ENCODE results near the gene SIL1.

SIL1 gene

DNA sequence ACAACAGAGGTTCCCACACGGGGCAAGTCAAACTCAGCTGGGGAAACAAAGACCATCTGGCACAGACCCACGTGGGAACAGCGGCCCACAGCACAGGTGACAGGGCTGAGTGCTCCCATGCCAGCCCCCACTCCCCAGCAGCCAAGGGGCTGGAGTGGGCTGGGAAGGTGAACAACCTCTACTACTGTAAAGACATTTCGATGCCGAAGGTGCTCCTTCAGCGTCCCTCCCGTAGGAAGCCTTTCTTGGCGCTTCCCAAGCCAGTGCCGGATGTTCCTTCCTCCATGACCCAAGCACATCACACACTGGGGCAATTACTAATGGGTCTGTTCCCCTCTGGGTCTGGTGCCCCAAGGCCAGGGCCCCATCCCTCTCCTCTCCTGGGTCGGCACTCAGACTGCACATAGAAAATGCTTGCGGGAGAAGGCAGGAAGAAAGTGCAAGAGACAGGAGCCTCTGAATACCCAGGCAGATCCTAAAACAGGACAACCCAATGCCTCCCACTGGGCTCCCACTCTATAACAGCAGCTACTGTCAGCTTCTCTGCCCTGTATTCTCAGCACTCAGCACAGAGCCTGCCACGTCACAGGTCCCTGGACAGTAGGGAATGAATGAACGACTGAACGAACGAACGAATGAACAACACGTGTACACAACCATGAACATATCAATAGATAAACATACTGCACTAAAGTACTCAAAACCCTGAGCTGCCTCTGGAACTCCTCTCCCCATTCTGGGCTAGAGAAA is 246.0 kb downstream of the SIL1 start:
- no peak for DNase-seq

DNA sequence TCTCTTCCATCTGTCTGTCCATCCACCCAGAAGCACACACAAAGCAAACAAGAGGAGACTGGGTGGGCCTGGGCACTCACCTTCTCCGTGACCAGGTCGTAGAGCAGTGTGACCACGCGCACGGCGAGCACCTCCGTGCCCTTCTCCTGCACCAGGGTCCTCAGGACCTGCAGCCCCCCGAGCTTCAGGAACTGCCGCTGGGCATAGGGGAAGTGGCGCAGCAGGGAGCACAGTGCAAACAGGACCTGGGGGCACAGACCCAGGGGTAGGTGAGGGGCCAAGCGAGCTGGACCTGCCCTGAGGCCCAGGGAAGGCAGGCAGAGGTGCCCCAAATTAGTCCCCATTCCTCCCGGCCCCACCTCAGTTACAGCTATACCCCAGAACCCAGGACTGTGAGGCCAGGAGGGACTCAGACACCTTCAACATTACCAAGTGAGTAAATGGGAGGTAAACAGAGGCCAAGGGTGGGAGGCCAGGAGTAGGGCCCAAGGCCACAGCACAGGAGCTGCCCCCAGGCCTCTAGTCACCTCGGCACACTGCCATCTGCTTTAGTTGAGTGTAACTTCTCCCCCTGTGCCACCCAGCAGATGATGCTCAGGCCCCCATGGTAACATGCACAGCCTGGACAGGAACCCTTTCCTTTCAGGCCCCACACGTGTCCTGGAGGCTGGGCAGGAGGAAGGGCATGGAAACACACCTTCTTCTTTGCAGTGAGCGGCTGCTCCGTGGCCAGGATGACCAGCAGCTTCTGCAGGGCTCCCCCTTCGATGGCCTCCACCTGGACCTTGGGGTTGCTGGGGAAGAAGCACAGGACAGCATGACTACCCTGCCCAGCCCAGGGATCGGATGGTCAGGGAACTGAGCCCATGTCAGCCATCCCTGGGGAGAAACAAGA is 246.8 kb downstream of the SIL1 start:
- no peak for DNase-seq

DNA sequence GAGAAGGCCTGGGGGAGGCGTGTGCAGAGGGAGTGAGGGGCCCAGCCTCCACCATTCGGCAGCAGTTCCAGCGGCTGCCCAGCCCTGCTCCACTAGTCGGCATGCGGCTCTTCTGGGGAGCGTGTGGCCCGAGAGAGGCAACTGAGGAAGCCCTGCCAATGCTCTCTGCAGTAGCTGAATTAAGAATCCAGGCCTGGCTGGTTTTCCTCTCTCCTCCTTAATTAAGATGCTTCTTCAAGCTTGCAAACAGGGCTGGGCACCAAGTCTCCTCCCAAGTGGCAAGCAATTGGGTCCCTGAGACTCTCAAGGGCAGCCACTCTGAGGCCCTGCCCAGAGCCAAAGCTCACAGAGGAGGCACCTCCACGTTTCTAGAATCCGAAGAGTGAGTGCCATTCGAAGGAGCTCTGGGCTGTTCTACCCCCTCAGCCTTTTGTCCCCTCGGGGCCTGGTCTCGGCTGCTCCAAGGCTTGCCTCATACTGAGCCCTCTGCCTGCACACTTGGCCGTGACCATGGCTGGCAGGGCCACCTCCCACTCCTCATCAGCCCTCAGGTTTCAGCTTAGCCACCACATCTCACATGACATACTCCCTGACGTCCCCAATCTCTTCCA is 247.6 kb downstream of the SIL1 start:
- DNase-seq = no peak

DNA sequence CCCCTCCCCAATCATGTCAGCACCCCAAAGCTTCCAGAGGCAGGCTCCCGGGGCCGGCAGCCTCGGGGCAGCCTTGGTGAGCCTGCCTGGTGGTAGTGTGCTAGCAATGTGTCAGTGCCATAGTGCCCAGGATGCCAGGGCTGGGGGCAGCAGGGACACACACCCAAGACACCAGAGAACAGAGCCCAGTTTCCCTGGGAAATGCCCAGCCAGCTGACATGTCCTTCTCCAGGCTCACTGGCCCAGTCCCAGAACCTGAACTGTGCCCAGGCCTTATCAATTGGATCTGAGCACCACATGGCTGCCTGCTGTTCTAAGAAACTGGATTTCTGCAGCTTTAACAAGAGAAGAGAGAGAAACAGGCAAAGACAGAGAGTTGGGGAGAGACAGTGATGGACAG is 248.2 kb downstream of the SIL1 start:
- no peak for DNase-seq

DNA sequence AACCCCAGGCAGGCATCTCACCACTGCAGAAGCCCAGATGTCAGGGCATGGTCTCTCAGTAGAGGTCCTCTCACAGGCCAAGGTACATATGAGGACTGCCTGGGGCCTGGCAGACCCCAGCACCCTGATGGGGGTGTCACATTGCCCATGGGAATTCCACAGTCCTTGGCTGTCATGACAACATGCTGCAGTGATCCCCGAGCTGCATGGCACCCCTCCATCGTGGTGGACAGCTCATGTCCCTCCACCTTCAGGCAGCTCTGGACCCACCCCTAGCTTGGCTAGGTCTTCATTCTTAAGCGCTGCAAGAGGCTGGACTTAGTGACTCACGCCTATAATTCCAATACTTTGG is 249.0 kb downstream of the SIL1 start:
- DNase-seq = no peak

DNA sequence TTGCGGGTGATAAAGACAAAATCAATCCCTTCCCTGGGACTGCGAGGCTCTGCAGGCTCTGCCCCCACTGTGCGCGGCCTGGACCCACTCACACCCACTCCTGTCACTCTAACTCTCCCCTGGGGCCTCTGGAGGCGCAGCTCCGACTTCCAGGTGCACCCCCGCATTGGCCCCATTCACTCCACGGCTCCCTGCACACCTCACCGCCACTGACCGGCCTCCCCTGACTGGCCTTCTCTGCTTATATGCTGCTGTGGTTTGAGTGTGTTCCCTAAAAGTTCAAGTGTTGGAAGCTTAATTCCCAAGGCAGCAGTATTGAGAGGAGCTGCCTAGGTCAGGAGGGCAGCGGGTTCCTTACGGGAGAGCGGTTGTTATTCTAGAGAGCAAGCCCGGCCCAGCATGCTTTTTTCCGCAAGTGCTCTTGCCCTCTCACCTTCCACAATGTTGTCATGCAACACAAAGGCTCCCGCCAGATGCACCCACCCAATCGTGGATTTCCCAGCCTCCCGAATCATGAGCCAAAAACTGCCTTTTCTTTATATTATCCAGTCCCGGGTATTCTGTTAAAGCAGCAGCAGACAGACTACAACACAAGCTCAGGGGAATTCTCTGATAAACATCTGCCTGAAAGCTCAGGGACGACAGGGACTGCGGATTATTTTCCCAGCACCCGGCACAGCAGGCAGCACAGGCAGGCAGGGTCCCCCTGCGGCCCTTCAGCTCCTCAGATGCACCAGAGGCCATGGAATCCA is 249.5 kb downstream of the SIL1 start:
- no peak for DNase-seq

DNA sequence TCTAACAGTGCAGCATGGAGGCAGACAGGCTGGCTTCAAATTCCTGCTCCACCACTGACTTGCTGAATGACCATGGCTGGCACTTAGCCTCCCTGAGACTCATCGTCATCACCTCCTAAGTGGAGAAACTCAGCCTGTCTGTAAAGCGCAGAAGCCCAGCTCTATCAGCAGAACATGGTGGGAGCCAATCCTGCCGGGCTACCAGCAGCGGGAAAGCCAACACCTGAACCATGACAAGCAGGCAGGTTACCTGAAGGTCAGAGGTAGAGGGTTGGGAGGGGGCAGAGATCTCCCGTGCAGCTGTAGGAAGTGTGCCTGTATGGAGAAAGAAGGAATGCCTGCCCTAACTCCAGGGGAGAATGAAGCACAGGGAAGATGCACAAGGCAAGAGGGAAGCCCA is 250.4 kb downstream of the SIL1 start:
- DNase-seq = no peak

DNA sequence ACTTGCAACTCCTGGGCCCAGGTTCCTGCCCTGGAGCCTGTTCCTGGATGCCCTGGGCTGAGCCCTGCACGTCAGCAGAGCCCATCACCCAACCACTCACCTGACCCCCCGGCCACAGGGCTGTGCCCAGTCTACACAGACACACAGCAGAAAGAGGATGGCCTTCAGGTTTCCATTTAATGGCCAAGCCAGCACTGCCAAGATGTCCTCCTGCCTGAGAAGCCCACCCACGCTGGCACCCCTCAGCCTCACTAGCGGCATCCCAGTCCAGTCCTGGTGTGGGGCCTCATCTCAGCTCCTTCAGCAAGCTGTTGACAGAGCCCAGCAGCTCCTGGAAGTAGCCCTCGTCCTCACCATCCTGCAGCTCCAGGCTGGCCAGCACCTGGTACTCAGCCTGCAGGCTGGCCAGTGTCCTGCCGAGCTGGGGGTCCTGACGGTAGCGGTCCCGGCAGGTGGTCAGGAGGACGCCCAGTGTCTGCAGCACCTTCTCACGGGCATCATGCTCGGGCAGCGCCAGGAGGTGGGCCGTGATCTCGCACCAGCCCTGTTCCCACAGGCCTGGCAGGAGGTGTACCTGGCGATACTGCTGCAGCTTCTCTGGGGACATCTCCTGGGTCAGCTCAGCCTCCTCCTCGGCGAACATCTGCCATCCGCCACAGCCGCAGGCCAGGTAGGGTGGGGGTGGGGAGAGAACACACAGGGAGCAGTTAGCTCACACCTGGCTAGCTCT is 251.2 kb downstream of the SIL1 start:
- DNase-seq = no peak

DNA sequence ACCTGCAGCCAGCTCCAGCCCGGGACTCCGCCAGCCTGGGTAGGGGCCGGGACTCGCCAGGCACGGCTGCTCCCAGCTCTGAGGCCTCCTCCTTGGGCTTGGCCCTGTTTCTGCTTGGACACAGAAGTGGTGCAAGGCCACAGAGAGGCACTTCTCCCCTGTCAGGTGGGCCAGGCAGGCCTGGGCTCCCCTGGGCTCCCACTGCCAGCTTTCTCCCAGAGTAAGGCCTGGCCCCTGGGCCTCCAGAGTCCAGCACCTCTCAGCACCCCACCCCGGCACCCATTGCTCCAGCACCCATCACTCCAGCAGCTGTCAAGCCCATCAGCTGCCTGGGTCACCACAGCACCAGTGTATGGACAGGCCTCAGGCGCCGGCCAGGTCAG is 251.9 kb downstream of the SIL1 start:
- no peak for DNase-seq

DNA sequence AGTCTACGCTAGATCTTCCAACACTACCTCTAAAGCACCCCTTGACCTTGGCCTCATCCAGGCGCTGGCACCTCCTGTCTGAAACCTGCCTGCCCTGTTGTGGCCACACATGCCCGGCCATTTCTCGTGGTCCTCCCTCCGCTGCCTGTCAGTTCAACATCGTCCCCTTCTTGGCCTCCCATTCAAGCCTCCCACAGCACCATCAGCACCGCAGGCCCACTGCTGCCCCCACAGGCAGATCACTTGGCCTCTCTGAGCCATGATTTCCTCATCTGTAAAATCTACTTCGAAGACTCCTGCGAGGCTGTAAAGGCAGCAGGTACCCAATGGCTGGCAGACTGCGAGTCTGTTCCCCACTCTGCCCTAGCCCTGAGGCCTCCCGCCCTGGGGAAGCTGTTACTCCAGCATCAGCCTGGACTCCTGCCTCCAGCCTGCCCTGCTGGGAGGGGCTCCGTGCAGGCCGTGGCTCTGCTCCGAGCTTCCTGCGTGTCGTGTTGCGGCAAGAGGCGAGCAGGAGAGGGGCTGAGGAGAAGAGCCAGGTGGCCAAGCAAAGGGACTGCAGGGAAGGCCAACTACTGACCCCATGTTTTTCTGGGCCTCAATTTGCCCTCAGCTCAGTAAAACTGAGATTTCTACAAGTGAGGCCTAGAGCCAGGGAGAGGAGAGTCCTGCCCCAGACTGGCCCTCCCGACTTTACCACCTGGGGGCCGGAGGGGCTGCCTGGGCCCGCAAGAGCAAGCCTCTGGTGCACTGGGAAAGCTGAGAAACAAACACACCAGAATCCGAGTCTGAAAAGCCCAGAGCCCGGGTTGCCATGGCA is 252.5 kb downstream of the SIL1 start:
- DNase-seq = no peak

DNA sequence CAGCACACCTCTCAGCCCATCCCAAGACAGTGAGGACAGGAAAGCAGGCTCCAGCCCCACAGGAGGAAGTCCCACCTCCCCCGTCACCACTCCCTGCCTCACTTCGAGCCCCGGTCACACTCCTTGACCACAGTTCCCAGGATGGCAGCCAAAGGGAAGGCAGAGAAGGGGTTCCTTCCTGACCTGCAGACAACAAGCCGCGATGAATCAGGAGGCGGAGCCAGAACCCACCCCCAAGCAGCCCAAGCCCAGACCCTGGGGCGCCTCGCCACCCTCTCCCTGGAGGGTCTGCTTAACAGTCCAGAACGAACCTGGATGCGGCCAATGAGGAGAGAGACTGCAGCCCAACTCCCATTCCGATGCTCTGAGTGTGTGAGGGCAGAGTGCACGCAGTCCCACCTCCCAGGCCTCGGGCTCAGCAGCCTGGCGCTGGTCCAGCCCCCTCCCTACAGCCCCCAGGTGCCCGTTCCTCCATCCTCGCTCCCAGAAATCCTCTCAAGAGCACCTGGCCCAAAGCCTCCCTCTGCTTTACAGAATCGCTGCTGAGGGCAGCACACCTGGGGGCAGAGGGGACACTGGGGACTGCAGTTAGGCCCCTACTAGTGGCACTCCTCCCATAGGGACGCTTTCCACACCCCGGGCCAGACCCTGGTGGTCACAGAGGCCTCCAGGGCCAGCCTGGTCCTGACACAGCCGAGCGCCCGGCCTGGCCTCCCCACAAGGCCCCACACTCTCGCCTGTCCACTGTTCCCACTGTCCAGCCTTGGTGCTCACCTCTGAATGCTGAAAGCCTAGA is 253.4 kb downstream of the SIL1 start:
- no peak for DNase-seq

DNA sequence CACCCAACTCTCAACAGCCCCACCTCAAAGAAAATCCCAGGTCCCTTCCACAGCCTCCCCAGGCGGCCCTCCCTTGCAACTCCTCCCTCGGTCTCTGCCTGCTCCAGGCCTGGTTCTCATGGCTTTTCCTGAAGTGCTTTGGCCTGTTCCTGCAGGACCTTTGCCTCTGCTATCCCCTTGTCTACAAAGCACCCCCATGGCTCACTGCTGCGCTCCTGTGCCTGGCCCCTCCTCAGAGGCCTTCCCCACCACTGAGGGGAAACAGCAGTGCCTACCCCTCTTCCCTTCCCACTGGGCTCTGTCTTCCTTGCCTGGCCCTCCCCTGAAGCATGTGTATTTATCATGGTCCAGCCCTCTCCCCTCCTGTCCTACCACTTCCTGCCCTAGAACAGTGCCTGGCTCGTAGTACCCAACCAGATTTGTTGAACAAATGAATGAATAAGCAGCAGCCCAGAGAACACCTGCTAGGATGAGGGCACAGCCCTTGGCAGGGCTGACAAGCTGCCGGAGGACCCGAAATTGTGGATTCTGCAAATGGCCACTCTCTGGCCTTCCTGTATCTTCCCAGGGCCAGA is 254.5 kb downstream of the SIL1 start:
- DNase-seq = no peak

DNA sequence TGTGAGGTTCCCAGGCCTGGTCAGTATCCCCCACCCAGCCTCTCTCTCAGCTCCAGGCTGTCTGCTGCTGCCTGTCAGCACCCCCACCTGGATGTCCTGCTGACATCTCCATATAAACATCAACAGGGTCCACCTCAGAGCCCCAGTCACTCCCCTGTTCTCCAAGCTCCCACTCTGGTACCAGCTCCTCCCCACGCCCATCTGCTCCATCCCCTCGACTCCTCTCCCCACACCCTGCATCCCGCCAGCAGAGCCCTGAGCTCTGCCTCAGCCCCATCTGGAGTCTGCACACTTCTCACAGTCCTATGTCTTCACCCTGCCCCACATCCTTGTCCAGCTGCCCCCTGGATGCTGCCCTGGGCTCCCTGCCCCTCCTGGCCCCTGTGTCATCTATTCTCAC is 255.3 kb downstream of the SIL1 start:
- no peak for DNase-seq

DNA sequence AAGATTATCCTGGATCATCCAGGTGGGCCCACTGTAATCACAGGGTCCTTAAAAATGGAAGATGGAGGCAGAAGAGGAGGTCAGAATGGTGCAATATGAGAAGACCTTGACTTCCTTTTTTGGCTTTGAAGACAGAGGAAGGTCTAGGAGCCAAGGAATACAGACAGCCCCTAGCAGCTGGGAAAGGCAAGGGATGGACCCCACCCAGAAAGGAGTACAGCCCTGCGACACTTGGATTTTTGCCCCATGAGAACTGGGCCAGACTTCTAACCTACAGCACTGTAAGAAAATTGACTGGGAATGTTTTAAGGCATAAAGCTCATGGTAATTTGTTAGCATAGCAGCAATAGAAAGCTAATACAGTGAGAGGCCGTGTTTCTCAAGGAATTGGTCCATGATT is 256.1 kb downstream of the SIL1 start:
- no peak for DNase-seq

DNA sequence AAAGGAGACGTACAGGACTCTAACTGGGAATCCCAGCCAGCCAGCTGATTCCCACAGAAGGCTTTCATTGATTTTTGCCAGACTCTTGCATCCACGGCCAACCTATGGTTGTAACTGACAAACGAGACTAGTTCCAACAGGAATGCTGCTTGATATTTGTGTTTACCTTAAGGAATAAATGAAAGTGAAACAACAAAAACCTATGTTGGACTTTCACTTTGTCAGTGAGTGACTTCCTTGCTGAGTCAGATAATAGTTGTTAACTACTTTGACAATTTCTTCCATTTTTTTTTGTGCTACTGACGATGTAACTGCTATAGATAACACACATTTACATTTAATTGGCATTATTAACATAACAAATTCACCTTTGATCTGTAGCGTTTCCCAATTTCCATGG is 259.6 kb downstream of the SIL1 start:
- no peak for DNase-seq

DNA sequence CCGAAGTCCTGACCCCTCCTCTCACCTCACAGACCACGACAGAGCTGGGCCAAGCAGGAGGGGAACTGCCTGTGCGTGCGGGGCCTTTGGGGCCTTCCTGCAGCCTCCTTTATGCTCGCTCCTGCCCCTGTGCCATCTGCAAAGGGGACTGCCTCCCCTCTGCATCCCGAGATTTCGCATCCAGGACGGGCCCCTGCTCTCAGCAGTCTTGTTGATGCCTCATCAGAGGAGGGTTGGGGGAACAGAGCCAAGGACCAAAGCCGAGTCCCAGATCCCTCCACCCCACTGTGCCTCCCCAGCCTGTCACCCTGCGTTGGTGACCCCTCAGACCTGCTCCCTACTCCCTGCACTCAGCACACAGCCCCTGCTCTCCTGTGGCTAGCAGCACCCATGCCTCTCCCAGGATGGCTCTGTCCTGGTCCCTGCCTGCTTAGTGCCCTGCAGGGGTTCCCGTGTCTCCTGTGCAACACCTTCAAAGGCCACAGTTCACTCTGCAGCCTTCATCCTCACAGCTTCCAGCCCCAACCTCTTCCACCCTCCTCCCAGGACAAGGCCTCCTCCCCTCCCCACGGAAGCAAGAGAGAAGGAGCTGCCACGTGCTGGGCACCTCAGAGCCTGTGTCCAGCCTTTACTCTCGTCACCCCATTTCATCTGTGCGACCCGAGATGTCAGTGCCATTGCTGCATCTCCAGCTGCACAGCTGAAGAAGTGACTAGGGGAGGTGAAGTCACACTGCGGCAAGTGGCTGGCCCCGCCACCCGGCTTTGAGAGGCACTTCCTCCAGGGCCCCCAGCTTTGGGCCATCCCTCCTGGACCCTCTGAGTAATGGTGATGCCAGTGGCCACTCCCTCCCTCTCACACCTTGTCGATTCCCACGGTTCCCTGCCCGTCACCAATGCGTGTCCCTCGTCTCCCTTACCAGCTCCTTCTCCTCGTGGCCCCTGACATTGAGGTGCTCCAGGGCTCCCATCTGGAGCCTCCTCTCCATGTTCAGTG is 260.5 kb downstream of the SIL1 start:
- DNase-seq = no peak

DNA sequence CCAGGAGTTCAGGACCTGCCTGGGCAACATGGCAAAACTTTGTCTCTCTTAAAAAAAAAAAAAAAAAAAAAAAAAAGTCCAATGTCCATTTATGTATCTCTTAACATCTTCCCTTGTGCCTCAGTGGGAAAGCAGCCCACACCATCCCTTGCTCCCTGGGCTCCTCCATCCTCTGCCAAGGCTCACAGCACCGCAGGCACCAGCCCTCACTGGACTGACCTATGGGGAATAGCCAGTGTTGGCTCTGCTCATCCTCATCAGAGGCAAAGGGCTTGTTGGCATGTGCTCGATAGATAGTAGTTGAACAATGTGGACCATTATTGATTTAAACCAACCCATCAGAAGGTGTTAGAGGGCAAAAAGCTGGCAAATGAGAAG is 261.2 kb downstream of the SIL1 start:
- no peak for DNase-seq

DNA sequence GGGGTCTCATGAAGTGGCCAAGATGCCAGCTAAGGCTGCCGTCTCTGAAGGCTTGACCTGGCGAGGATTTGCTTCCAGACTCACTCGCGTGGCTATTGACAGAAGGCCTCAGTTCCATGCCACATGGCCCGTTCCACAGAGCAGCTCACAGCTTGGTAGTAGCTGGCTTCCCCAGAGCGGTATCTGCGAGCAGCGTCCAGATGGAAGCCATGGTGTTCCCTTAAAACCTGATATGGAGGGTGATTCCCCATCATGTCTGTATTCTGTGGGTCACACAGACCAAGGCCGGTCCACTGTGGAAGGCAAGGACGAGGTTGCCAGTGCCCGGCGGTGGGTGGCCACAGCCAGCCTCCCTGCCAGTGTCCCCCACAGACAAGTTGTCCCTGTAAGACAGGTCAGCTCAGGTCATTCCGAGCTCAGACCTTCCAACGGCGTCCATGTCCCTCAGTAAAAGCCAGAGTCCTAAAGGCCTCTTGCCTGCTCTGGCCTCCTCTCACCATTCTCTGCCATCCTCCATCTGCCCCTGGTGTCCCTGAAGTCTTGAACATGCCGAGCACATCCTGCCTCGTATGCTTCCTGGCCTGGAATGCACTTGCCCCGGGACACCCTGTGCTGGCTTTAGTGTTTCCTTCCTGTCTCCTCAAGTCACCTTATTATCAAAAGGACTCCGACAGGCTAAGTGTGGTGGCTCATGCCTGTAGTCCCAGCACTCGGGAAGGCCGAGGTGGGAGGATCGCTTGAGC is 261.8 kb downstream of the SIL1 start:
- DNase-seq = no peak
